GM19023 (cell line): Measurements from ENCODE around the gene PRKRIP1.
"Not testable (repeated sequence)": the region's sequence is repeated elsewhere in the genome, so short reads cannot be mapped to it uniquely, and the experiment has no call there.

Experiments
- ATAC-seq: cut with Tn5 transposase; IDR thresholded peaks from one replicate; pipeline ENCODE4 v1.9.1; 2021; ENCODE audit warnings: mild to moderate bottlenecking, moderate library complexity; ENCODE audit not compliant: unreplicated experiment

PRKRIP1 gene

GRCh38 chr7:102429141-102429899, 33.2 kb downstream of the PRKRIP1 start:
- ATAC-seq: no peak

GRCh38 chr7:102431617-102432298, 35.6 kb downstream of the PRKRIP1 start:
- ATAC-seq: no peak

DNA sequence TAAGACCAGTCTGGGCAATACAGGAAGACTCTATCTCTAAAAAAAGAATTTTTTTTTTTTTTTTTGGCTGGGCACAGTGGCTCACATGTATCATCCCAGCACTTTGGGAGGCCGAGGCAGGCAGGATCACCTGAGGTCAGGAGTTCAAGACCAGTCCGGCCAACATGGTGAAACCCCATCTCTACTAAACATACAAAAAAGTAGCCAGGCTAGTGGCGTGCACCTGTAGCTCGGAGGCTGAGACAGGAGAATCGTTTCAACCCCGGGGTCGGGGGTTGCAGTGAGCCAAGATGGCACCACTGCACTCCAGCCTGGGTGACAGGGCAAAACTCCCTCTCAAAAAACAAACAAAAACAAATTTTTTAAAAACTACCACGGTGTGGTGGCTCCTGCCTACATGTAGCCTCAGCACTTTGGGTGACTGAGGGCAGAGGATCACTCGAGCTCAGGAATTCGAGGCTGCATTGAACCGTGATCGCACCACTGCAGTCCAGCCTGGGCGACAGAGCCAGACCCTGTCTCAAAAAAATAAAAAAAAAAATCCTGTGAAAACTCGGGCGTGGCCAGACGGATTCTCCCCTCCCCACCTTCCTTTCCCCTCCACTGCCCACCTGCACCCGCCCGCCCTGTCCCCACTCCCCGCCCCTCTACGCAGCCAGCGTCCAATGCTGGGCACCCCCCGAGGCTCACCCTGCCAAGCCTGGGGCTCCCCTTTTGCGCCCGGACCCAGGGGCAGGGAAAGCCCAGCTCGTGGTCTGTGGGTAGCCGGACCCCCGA, 36.5 kb downstream of the PRKRIP1 start:
- peak; percentile 34 for ATAC-seq

DNA sequence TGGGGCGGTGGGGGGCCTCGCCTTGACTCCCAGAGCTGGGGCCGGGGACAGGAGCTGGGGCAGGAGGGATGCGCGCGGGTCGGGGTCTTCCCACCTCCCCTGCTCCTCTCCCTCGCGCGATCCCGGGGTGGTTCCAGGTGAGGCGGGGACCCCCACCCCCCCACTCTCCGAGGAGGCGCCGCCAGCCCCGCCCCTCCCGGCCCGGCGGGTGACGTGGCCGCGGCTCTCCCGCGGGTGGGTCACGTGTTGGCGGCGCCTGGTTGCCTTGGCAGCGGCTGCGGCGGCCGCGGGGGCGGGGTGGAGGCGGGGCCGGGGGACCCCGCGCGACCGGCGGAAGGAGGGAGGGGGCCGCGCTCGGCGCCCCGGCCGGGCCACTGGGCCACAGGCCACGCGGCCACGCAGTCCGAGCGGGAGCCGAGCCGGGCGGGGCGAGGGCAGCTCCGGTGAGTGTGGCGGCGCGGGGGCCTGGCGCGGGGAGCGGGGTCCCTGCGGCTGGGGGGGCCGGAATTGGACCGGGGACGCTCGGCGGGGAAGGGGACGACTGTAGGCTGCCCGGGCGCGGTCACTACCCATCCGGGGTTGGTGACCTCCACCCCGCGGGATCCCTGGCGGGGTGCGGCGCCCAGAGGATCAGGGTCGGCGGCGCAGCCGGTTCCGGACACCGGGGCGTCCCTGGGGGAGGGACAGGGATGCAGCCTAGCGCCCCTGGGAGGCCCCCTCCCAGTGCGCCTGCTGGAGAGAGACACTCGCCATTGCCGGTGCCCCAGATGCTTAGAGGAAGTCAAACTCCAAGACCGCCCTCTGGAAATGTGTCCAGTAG, 37.3 kb downstream of the PRKRIP1 start, which contains the start of gene ORAI2:
Gene ORAI2, plus strand, starts transcription at position 357 of the 820 bp plus-strand sequence. CDS start 5,382 bp downstream, outside the sequence.
- ATAC-seq: peak; percentile 67

DNA sequence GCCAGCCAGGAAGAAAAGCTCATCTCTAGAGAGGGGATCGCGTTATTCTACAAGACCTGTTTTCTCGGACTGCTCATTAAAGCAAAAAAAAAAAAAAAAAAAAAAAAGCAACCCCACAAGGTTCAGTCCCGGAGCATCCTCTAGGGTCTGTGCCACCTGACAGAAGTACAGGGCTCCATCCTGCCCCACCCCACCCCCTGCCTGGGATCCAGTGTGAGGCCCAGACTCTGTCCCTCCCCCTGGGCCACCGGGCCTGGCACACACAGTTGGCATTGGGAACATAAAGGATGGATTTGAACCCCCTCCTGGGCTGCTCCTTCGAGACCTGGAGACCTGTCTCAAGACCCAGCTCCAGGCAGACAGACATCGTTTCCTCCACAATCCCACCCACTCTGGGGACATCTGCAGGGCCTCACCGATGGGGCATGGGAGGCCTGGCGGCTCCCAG, 37.9 kb downstream of the PRKRIP1 start:
- no peak for ATAC-seq

- no peak for ATAC-seq
Observed at GRCh38 chr7:102436118-102436517, 40.0 kb downstream of the PRKRIP1 start.

- ATAC-seq: no peak
Observed at GRCh38 chr7:102439963-102440795, 44.0 kb downstream of the PRKRIP1 start.

DNA sequence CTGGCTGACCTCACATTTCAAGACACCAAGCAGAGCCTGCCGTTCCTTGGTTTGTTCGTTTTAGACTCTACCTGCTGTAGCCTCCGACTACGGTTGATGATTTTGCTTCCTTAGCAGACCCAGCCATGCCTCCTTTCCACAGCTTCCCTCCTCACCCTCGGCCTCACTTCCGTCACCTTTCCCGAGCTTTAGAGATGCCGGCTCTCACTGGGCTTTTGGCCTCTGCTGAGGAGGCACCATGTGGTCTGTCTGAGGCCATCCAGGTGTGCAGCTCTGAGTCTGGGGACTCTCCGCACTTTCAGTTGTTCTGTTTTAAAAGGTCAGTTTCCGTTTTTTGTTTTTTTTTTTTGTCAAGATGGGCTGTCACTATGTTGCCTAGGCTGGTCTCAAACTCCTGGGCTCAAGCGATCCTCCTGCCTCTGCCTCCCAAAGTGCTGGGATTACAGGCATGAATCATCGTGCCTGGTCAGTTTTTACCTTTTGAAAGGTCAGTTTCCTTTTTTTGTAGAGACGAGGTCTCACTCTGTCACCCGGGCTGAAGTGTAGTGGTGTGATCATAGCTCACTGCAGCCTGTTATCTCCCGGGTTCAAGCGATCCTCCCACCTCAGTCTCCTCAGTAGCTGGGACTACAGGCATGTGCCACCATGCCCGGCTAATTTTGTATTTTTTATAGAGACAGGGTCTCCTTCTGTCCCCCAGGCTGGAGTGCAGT, 49.0 kb downstream of the PRKRIP1 start:
- ATAC-seq: peak; percentile 41

DNA sequence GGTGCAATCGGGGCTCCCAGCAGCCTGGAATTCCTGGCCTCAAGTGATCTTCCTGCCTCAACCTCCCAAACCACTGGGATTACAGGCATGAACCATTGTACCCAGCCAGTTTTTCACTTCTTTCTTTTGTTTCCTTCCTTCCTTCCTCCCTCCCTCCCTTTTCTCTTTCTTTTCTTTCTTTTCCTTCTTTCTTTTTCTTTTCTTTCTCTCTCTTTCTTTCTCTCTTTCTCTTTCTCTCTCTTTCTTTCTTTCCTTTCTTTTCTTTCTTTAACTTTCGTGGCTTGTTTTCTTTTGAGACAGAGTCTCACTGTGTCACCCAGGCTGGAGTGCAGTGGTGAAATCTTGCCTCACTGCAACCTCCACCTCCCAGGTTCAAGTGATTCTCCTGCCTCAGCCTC, 49.5 kb downstream of the PRKRIP1 start:
- ATAC-seq: no peak

DNA sequence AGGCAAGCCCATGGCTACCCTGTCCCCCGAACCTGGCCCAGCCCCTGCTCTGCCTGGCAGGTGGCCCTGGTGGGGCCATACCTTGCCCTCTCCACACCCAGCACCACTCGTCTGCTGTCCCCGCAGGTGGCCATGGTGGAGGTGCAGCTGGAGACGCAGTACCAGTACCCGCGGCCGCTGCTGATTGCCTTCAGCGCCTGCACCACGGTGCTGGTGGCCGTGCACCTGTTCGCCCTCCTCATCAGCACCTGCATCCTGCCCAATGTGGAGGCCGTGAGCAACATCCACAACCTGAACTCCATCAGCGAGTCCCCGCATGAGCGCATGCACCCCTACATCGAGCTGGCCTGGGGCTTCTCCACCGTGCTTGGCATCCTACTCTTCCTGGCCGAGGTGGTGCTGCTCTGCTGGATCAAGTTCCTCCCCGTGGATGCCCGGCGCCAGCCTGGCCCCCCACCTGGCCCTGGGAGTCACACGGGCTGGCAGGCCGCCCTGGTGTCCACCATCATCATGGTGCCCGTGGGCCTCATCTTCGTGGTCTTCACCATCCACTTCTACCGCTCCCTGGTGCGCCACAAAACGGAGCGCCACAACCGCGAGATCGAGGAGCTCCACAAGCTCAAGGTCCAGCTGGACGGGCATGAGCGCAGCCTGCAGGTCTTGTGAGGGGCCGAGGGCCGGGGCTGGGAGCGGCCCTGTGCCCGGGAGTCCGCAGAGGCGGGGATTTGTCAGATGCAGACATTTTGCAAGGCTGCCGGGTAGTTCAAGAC, 50.4 kb downstream of the PRKRIP1 start:
- no peak for ATAC-seq

- no peak for ATAC-seq
Observed at GRCh38 chr7:102447311-102447710, 51.1 kb downstream of the PRKRIP1 start.

DNA sequence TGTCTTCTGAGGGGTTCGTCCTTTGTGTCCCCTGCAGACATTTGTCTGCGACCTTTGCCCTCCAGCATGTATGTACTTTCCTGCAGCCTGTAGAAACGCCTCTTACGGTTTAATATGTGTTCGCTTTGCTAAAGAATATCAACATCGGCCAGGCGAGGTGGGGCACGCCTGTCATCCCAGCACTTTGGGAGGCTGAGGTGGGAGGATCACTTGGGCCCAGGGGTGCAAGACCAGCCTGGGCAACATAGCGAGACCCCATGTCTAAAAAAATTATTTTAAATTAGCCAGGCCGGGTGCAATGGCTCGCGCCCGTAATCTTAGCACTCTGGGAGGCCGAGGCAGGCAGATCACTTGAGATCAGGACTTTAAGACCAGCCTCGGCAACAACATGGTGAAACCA, 53.0 kb downstream of the PRKRIP1 start:
- ATAC-seq: no peak

- no peak for ATAC-seq
Observed at GRCh38 chr7:102450242-102450641, 54.1 kb downstream of the PRKRIP1 start.

DNA sequence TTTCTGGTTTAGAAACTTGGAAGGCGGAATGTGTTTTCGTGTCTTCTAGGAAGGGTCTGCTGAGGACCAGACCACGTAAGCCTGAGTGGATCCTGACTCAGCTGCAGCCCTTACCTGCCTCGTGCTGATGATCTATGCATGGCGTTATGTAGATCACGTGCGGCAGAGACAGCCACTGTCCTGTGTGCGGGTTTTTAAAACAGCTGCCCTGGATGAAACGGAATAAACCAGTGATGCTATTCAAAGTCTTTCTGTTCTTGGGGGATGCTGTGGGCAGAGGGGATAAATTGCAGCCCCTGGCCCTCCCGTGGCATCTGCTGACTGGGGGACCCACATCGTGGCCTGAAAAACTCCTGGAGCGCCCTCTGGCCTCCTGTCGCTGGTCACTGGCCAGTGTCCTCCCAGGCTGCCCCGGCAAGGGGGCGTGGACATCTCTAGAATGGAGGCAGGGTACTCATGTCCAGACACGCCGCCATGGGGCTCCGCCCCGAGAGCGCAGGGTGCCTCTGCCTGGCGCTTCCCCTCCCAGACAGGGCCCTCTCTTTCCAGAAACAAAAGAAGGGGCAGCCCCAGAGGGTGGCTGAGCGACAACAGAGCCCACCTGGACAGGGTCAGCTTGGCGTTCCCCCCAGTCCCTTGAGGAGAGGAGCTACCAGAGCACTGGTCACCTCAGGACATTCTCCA, 55.4 kb downstream of the PRKRIP1 start:
- ATAC-seq: no peak

DNA sequence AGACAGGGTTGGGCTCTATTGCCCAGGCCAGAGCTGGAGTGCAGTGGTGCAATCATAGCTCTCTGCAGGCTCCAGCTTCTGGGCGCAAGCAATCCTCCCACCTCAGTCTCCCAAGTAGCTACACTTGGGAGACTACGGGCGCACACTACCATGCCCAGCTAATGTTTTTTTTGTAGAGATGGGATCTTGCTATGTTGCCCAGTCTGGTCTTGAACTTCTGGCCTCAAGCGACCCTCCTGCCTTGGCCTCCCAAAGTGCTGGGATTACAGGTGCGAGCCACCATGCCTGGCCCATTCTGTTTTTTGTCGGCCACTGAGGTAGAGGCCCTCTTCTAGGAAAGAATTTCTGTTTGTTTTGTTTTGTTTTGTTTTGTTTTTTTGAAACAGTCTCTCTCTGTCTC, 56.3 kb downstream of the PRKRIP1 start:
- no peak for ATAC-seq

- no peak for ATAC-seq
Observed at GRCh38 chr7:102453319-102453718, 57.2 kb downstream of the PRKRIP1 start.

DNA sequence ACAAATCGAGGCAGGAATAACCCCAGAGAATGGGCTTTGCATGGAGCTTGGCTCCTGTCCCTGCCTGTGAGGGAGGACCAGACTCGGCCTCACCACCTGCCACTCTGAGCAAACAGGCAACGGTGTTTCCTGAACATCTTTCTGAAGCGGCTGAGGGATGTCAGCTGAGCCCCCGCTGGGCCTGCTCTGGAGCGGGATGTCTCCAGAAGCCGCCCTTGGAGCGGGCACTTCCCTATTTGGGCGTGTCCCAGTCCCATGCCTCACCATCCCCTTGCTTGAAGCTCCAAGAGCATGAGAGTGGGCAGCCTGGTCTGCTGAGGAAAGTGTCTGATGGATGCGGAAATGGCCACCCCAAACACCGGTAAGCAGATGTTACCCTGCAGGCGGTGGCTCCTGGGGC, 58.3 kb downstream of the PRKRIP1 start:
- ATAC-seq: no peak

DNA sequence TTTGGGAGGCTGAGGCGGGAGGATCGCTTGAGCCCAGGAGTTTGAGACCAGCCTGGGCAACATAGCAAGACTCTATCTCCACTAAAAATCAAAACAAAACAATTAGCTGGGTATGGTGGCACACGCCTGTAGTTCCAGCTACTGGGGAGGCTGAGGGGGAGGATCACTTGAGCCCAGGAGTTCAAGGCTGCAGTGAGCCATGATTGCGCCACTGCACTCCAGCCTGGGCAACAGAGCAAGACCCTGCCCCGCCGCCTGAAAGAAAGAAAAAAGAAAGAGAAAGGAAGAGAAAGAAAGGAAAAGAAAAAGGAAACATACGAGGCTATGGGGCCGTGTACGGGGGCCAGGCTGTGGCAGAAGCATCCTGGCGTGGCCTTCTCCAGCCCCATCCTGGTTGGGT, 58.8 kb downstream of the PRKRIP1 start:
- not testable (repeated sequence) for ATAC-seq
